Activated CD8-positive, alpha-beta T cell treated with anti-CD3 and anti-CD28 coated beads for 36 hours (primary cell): ENCODE measurements around the gene FRMD4A. TPM values are rescaled to one million over a fixed set of nuclear protein-coding genes. Genes with fewer than 3 reads are reported as not detected.

Experiments used
- ATAC-seq: fragments of 200-7000 bp; cut with Tn5 transposase; one replicate; pipeline ENCODE4 v1.10.0; 2021; ENCODE audit warnings: mild to moderate bottlenecking, moderate library complexity
- CTCF ChIA-PET: fragments of 350-600 bp; sonication (Branson Sonifier 250); formaldehyde crosslinking; loops from one replicate; lab custom pipeline; 2021; ENCODE audit warnings: antibody characterized with exemption; lab: Charles Lee
- POLR2A ChIA-PET: fragments of 350-600 bp; sonication (Branson Sonifier 250); formaldehyde crosslinking; loops from one replicate; lab custom pipeline; 2021; ENCODE audit warnings: antibody characterized with exemption; lab: Charles Lee
- DNase-seq: peaks from one replicate; pipeline ENCODE4 v3.0.0-alpha.2; 2020
- H3K27ac Mint-ChIP-seq: one replicate; pipeline ENCODE4 v1.8.0; 2021; ENCODE audit warnings: mild to moderate bottlenecking, mixed read lengths
- H3K27me3 Mint-ChIP-seq: one replicate; pipeline ENCODE4 v1.8.0; 2021; ENCODE audit warnings: mixed read lengths
- H3K36me3 Mint-ChIP-seq: one replicate; pipeline ENCODE4 v1.8.0; 2021; ENCODE audit warnings: low read depth, mixed read lengths
- H3K4me1 Mint-ChIP-seq: one replicate; pipeline ENCODE4 v1.8.0; 2021; ENCODE audit warnings: low read depth, mixed read lengths
- H3K4me3 Mint-ChIP-seq: one replicate; pipeline ENCODE4 v1.8.0; 2021; ENCODE audit warnings: mild to moderate bottlenecking, moderate library complexity, mixed read lengths
- H3K9me3 Mint-ChIP-seq: one replicate; pipeline ENCODE4 v1.8.0; 2021; ENCODE audit warnings: mixed read lengths
- intact Hi-C: fragments of 100-400 bp; cut with micrococcal nuclease; formaldehyde crosslinking; loops from one replicate; pipeline ENCODE4 v1.10.0; 2022
- total RNA-seq, 2 experiments: library from RNA; stranded (reverse); gene quantifications; one replicate each; pipeline ENCODE4 v1.2.3, GENCODE V29; 2021
- TF ChIP-seq, protein P1 (sequence below): fragments of 200-600 bp; IDR thresholded peaks from one replicate; pipeline ENCODE4 v1.8.0; 2022; ENCODE audit warnings: antibody characterized with exemption, mild to moderate bottlenecking

FRMD4A gene
- total RNA-seq, 2 experiments from 2014 or later: 2.1 to 2.8 TPM

DNA sequence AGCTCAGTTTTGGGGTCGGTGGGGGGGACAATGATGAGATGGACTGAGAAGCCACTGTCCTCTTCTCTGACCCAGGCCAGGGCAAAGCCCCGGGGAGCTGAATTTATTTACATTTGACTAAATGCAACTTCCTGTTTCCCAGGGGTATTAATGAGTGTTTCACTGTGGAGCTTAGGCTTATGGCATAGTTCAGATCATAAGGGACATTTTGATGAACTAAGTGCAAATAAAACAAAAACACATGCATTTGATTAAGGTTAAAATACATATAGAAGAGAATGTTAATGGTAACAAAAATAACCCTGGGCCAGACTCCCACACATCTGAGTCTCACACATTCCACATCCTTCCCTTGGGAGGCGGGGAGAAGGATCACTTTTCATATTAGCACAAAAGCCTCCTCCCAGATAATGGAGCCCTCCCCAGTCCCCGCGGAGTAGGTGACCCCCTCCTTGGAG is 320.6 kb downstream of the FRMD4A start:
- ATAC-seq: no peak
- ChIA-PET CTCF (interaction anchor here (1.2 kb wide), 1 partner anchor 40 kb away, joined by 3 read pairs; no protein-coding TSS in a partner anchor), POLR2A (interaction anchor here (1.1 kb wide), 1 partner anchor 175 kb away, joined by 7 read pairs; no protein-coding TSS in a partner anchor)

GRCh38 chr10:14009371-14010100 is 321.2 kb downstream of the FRMD4A start:
- intact Hi-C loops: loop anchor here (10.0 kb wide), 1 partner anchor 115 kb away; no protein-coding TSS in a partner anchor
- Mint-ChIP-seq H3K4me1 (peaks cover 29% of the 10 kb centered on the region), H3K27ac (peak overlapping the region; percentile 83), H3K4me3 (peak overlapping the region; percentile 74), H3K36me3 (no peaks in the 10 kb centered on the region), H3K27me3 (no peaks in the 10 kb centered on the region), H3K9me3 (no peaks in the 10 kb centered on the region)
- ATAC-seq: peak; percentile 88
- POLR2A ChIA-PET: interaction anchor here (1.1 kb wide), 1 partner anchor 176 kb away, joined by 7 read pairs; no protein-coding TSS in a partner anchor
- TF ChIP-seq, protein P1, sequence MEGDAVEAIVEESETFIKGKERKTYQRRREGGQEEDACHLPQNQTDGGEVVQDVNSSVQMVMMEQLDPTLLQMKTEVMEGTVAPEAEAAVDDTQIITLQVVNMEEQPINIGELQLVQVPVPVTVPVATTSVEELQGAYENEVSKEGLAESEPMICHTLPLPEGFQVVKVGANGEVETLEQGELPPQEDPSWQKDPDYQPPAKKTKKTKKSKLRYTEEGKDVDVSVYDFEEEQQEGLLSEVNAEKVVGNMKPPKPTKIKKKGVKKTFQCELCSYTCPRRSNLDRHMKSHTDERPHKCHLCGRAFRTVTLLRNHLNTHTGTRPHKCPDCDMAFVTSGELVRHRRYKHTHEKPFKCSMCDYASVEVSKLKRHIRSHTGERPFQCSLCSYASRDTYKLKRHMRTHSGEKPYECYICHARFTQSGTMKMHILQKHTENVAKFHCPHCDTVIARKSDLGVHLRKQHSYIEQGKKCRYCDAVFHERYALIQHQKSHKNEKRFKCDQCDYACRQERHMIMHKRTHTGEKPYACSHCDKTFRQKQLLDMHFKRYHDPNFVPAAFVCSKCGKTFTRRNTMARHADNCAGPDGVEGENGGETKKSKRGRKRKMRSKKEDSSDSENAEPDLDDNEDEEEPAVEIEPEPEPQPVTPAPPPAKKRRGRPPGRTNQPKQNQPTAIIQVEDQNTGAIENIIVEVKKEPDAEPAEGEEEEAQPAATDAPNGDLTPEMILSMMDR: no peak
- peak; percentile 83 for DNase-seq
- CTCF ChIA-PET: interaction anchor here (1.2 kb wide), 1 partner anchor 40 kb away, joined by 3 read pairs; no protein-coding TSS in a partner anchor

More for the DNA sequence above, 320.6 kb downstream of the FRMD4A start:
- Mint-ChIP-seq H3K4me1 (peaks cover 29% of the 10 kb centered on the region), H3K4me3 (peak overlapping the region; percentile 74), H3K36me3 (no peaks in the 10 kb centered on the region), H3K9me3 (no peaks in the 10 kb centered on the region), H3K27me3 (no peaks in the 10 kb centered on the region), H3K27ac (peak overlapping the region; percentile 83)
- intact Hi-C loops: no loop called here
- no peak for DNase-seq
- TF ChIP-seq, protein P1: no peak

- POLR2A ChIA-PET: no interaction called here
- Mint-ChIP-seq H3K27me3 (no peaks in the 10 kb centered on the region), H3K4me1 (peaks cover 34% of the 10 kb centered on the region), H3K9me3 (no peaks in the 10 kb centered on the region), H3K36me3 (no peaks in the 10 kb centered on the region), H3K27ac (no peak overlapping the region), H3K4me3 (peak overlapping the region; percentile 74)
- ATAC-seq (no peak), DNase-seq (no peak)
- TF ChIP-seq, protein P1: no peak
- CTCF ChIA-PET: no interaction called here
- intact Hi-C loops: loop anchor here (10.0 kb wide), 1 partner anchor 114 kb away; no protein-coding TSS in a partner anchor
Measured at GRCh38 chr10:14008740-14009080, 322.0 kb downstream of the FRMD4A start.

DNA sequence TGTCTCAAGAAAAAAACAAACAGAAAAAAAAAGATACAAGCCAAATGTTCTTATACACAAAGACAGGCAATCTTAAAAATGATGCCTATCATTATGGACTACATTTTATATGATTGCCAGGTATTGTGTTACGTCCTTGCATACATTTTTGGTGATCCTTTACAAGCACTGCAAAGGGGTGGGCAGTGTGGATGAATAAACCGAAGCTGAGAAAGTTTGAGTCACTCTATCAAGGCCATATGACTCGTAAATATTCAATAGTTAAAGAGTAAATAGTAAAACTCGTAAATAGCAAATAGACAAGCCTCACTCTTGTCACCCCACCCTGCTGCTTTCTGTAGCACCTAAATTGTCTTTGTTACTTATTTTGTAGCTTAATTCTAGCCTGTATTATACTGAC is 326.2 kb downstream of the FRMD4A start:
- intact Hi-C loops: loop anchor here (10.0 kb wide), 1 partner anchor 110 kb away; no protein-coding TSS in a partner anchor
- ATAC-seq: no peak
- no peaks in the 10 kb centered on the region for H3K9me3 Mint-ChIP-seq
- H3K4me1 Mint-ChIP-seq: peaks cover 39% of the 10 kb centered on the region
- CTCF ChIA-PET: no interaction called here
- POLR2A ChIA-PET: no interaction called here
- H3K4me3 Mint-ChIP-seq: no peak overlapping the region
- no peaks in the 10 kb centered on the region for H3K36me3 Mint-ChIP-seq
- no peaks in the 10 kb centered on the region for H3K27me3 Mint-ChIP-seq
- TF ChIP-seq, protein P1: no peak
- H3K27ac Mint-ChIP-seq: no peak overlapping the region
- DNase-seq: no peak
